ENCODE measurements around the gene POP4. TPM values are rescaled to one million over a fixed set of nuclear protein-coding genes. Genes with fewer than 3 reads are reported as not detected.
A peak's percentile ranks its signal among the peaks of the same experiment; 100 is the strongest.

Gene POP4
- total and polyA plus RNA-seq, 7 donors: 45.3 to 144 (median 63.9) TPM

DNA sequence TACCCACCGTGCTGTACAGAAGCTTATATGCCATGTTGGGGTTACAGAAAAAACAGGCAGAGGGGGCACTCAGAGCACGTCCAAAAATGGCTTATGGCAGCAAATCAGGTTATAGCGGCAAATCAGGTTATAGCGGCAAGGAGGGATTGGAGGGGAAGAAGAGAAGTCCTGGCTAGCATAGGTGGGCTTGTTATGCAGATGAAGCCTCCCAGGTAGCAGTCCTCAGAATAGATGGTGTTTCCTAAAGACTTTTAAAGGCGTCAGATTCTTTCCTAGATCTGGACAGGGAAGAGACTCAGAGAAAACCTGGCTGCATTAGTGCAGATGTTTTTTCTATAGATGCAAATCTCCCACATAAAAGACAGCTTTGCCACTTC is 39.4 kb downstream of the POP4 start:
- ATAC-seq: no peak
- WGBS, 3 donors: 46 to 59% (median 49%) methylated on average over 5 of the region's 5 CpGs
- TF ChIP-seq, protein P1, sequence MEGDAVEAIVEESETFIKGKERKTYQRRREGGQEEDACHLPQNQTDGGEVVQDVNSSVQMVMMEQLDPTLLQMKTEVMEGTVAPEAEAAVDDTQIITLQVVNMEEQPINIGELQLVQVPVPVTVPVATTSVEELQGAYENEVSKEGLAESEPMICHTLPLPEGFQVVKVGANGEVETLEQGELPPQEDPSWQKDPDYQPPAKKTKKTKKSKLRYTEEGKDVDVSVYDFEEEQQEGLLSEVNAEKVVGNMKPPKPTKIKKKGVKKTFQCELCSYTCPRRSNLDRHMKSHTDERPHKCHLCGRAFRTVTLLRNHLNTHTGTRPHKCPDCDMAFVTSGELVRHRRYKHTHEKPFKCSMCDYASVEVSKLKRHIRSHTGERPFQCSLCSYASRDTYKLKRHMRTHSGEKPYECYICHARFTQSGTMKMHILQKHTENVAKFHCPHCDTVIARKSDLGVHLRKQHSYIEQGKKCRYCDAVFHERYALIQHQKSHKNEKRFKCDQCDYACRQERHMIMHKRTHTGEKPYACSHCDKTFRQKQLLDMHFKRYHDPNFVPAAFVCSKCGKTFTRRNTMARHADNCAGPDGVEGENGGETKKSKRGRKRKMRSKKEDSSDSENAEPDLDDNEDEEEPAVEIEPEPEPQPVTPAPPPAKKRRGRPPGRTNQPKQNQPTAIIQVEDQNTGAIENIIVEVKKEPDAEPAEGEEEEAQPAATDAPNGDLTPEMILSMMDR (IDR thresholded peaks at IDR 0.05): no peak
- Histone ChIP-seq H3K27me3 (ENCODE audit: insufficient read depth in 3 of 3, low read length in 2 of 3) (no peaks in the 10 kb centered on the region), H3K4me3 (no peak overlapping the region), H3K36me3 (ENCODE audit: insufficient read depth in 1 of 2, low read depth in 1 of 2) (no peaks in the 10 kb centered on the region), H3K4me1 (peaks cover 11% of the 10 kb centered on the region), H3K27ac (no peak overlapping the region), H3K9me3 (no peaks in the 10 kb centered on the region)
- intact Hi-C loops (cut with DNase I): no loop called here
- DNase-seq: no peak

DNA sequence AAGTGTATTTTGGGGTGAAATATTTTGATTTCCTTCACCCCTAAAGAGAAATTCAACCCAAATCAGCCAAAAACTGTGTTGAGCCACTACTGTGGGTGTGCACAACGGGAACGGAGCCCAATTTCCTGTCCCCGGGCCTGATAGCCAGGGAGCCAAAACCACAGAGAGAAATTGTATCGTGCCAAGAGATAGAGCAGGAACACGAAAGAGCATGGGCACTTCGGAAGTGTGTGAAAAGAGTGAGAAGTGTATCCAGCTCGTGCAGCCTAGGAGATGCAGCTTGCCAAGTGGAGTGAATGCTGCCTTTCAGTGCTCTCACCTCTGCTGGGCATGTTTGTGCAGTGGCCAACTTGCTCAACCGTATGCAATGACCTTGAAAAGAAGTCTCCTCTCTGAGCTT is 39.8 kb downstream of the POP4 start:
- Histone ChIP-seq H3K4me1 (peaks cover 11% of the 10 kb centered on the region), H3K4me3 (no peak overlapping the region), H3K27me3 (ENCODE audit: insufficient read depth in 3 of 3, low read length in 2 of 3) (no peaks in the 10 kb centered on the region), H3K27ac (no peak overlapping the region), H3K36me3 (ENCODE audit: insufficient read depth in 1 of 2, low read depth in 1 of 2) (no peaks in the 10 kb centered on the region), H3K9me3 (no peaks in the 10 kb centered on the region)
- intact Hi-C loops (cut with DNase I): no loop called here
- 5 to 11% (median 7%) methylated on average over 8 of the region's 8 CpGs for WGBS, 3 donors
- DNase-seq: peak; percentile 43 to 58
- TF ChIP-seq, protein P1 (IDR thresholded peaks at IDR 0.05): no peak
- peak; percentile 42 to 71 (median 60) for ATAC-seq

DNA sequence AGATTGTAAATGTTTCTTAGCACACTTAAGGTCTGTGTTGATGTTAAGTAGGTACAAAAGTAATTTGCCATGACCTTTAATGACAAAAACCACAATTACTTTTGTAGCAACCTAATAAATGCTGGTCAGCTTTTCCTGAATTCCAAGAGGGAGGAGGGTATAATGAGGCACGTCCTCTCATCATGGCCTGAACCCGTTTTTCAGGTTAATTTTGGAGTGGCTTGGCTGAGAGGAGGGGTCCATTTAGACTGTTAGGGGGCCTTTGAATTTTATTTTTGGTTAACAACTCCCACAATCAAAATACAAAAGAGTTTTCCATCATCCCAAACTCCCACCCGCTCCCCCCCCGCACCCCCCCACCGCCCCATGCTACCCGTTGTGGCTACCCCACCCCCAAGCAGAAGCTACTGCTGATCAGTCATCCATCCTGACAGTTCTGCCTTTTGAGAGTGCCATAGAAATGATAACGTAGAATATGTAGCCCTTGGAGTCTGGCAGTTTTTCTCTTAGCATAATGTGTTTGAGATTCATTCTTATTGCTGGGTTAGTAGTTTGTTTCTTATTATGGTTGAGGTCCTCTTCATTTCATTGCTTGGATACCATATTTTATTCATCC is 44.8 kb downstream of the POP4 start:
- intact Hi-C loops (cut with DNase I): no loop called here
- no peak for ATAC-seq
- H3K4me1 ChIP-seq: peaks cover 5% of the 10 kb centered on the region
- H3K36me3 ChIP-seq (ENCODE audit: insufficient read depth in 1 of 2, low read depth in 1 of 2): no peaks in the 10 kb centered on the region
- H3K27me3 ChIP-seq (ENCODE audit: insufficient read depth in 3 of 3, low read length in 2 of 3): peaks cover 0 to 5% (median 0%) of the 10 kb centered on the region in 3 donors
- no peak overlapping the region for H3K27ac ChIP-seq
- TF ChIP-seq, protein P1 (IDR thresholded peaks at IDR 0.05): no peak
- 71 to 77% (median 71%) methylated on average over 7 of the region's 7 CpGs for WGBS, 3 donors
- H3K9me3 ChIP-seq: peaks cover 6% of the 10 kb centered on the region
- H3K4me3 ChIP-seq: no peak overlapping the region
- no peak for DNase-seq

DNA sequence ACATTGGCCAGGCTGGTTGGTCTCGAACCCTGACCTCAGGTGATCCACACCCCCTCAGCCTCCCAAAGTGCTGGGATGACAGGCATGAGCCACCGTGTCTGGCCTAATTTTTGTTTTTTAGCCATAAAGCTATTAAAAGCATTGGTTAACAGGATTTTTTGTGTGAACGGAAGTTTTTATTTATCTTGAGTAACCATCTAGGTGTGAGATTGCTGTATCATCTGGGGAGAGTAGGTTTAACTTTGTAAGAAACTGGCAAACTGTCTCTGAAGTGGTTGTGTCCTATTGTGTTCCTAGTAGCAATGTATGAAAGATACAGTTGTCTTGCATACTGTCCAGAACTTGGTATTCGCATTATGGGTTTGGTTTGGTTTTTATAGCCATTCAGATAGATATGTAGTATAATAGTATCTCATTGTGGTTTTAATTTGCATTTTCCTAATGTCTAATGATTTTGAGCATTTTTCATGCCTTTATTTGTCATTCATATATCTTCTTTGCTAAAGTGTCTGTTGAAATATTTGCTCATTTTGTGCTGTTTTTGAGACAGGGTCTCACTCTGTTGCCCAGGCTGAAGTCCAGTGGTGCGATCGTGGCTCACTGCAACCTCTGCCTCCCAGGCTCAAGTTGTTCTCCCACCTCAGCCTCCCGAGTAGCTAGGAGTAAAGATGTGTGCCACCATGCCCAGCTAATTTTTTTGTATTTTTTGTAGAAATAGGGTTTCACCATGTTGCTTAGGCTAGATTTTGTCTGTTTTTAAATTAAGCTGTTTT is 45.7 kb downstream of the POP4 start:
- ATAC-seq: no peak
- H3K9me3 ChIP-seq: peaks cover 6% of the 10 kb centered on the region
- 86 to 88% (median 87%) methylated on average over 7 of the region's 7 CpGs for WGBS, 3 donors
- H3K4me1 ChIP-seq: no peaks in the 10 kb centered on the region
- TF ChIP-seq, protein P1 (IDR thresholded peaks at IDR 0.05): no peak
- intact Hi-C loops (cut with DNase I): no loop called here
- H3K27ac ChIP-seq: no peak overlapping the region
- H3K27me3 ChIP-seq (ENCODE audit: insufficient read depth in 3 of 3, low read length in 2 of 3): peaks cover 0 to 5% (median 0%) of the 10 kb centered on the region in 3 donors
- no peaks in the 10 kb centered on the region for H3K36me3 ChIP-seq (ENCODE audit: insufficient read depth in 1 of 2, low read depth in 1 of 2)
- no peak for DNase-seq
- no peak overlapping the region for H3K4me3 ChIP-seq
